Endodermal cell (in vitro differentiated cells): ENCODE measurements around the gene PCSK6. TPM values are rescaled to one million over a fixed set of nuclear protein-coding genes. Genes with fewer than 3 reads are reported as not detected.

Experiments
- DNase-seq: peaks from one replicate; pipeline ENCODE4 v3.0.0-alpha.2; 2017
- H3K27ac ChIP-seq: 2 replicates; pipeline ENCODE4 v1.5.1; 2013; ENCODE audit warnings: mild to moderate bottlenecking, low read depth, low read length, moderate library complexity
- H3K27me3 ChIP-seq: 2 replicates; pipeline ENCODE4 v1.6.1; 2013; ENCODE audit warnings: mild to moderate bottlenecking, low read length, moderate library complexity; ENCODE audit not compliant: insufficient read depth, control insufficient read depth, poor library complexity, severe bottlenecking
- H3K36me3 ChIP-seq: 2 replicates; pipeline ENCODE4 v1.7.0; 2013; ENCODE audit warnings: mild to moderate bottlenecking, low read length, moderate library complexity; ENCODE audit not compliant: control insufficient read depth, insufficient read depth
- H3K4me1 ChIP-seq: one replicate; pipeline ENCODE4 v1.7.0; 2013; ENCODE audit warnings: low read length; ENCODE audit not compliant: control insufficient read depth, insufficient read depth
- H3K4me3 ChIP-seq: 2 replicates; pipeline ENCODE4 v1.5.1; 2013; ENCODE audit warnings: mild to moderate bottlenecking, low read length, moderate library complexity
- H3K9ac ChIP-seq: 2 replicates; pipeline ENCODE4 v1.6.1; 2013; ENCODE audit warnings: mild to moderate bottlenecking, low read length, moderate library complexity; ENCODE audit not compliant: poor library complexity, severe bottlenecking; ENCODE audit errors: extremely low read depth
- H3K9me3 ChIP-seq: 2 replicates; pipeline ENCODE4 v1.6.1; 2013; ENCODE audit warnings: mild to moderate bottlenecking, low read length, moderate library complexity; ENCODE audit not compliant: control insufficient read depth
- H3K27ac Mint-ChIP-seq: 2 replicates; pipeline ENCODE4 v1.8.0; 2020; ENCODE audit warnings: mixed read lengths
- H3K27me3 Mint-ChIP-seq: 2 replicates; pipeline ENCODE4 v1.8.0; 2021; ENCODE audit warnings: mild to moderate bottlenecking, mixed read lengths; ENCODE audit not compliant: insufficient read depth
- H3K36me3 Mint-ChIP-seq: 2 replicates; pipeline ENCODE4 v1.8.0; 2020; ENCODE audit warnings: low read depth, mixed read lengths
- H3K4me1 Mint-ChIP-seq: 2 replicates; pipeline ENCODE4 v1.8.0; 2020; ENCODE audit warnings: mixed read lengths
- H3K4me3 Mint-ChIP-seq: 2 replicates; pipeline ENCODE4 v1.8.0; 2020; ENCODE audit warnings: mild to moderate bottlenecking, moderate library complexity, mixed read lengths
- H3K9me3 Mint-ChIP-seq: 2 replicates; pipeline ENCODE4 v1.8.0; 2020; ENCODE audit warnings: mild to moderate bottlenecking, mixed read lengths
- CTCF ChIP-seq: fragments of 200-600 bp; sonication (generic); conservative IDR thresholded peaks from 2 replicates; pipeline ENCODE4 v1.5.0; 2021; ENCODE audit warnings: antibody characterized with exemption, mild to moderate bottlenecking
- WGBS, 2 experiments: methylation state at CpG; one replicate each; pipeline versions ENCODE4 v1.1.5 to v1.1.7; 2013; ENCODE audit warnings: missing lambda C conversion rate in 2 of 2, mixed read lengths in 1 of 2; ENCODE audit not compliant: insufficient coverage in 1 of 2, insufficient read length in 1 of 2; 5-methylcytosine and 5-hydroxymethylcytosine counted together
- total RNA-seq, 2 donors: library from RNA; stranded (reverse); fragmentation: NEBNext Ultra II Directional in 1 of 2; extraction: Animal tissue kit (Norgen Biotek cat#: 25700) in 1 of 2; gene quantifications; 2 replicates in 1 of 2; 3 replicates in 1 of 2; pipeline ENCODE4 v1.2.1, GENCODE V29; 2021

Gene PCSK6
- total RNA-seq, 2 donors from 2014 or later = 6.6 to 9.8 TPM

GRCh38 chr15:101326026-101326315 is 163.5 kb downstream of the PCSK6 start:
- H3K27ac Mint-ChIP-seq = no peak overlapping the region
- no peak overlapping the region for H3K4me3 Mint-ChIP-seq
- WGBS, 2 experiments = 93 to 96% methylated on average over 4 to 8 of the region's 8 CpGs

DNA sequence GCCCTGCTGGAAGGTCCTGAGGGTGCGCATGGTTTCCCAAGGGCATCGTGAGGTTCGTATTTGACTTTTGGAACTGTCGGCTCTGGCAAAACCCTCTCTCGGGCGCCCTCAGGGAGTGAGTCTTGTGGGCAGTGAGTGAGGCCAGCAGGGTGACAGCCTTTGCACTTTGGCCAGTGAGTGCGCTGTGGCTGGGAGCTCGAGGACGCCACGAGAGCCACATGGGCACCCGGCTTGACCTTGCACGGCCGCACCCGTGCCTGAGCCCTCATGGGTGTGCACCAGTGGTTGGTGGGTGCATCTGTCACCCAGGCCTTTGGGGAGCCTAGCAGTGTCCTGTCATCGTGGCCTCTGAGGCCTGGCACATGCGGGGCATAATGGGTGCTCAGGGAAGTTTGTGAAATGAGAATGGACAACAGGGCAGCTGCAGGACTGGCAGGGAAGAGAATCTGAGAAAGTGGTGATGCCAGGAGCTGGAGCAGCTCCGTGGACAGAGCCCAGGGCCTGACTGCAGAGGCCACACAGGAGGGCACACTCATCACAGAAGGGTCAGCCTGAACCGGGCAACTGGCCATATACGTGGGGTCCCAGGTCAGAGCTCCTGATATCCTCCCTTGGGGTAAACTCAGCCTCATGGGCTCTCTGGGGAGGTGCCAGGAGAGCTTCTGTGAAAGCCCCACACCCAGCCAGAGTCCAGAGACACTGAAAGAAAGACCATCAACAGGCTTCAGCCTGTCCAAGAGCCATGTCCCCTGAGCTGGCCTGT is 164.1 kb downstream of the PCSK6 start:
- Mint-ChIP-seq H3K27ac (no peak overlapping the region), H3K9me3 (no peaks in the 10 kb centered on the region), H3K4me3 (no peak overlapping the region), H3K36me3 (no peaks in the 10 kb centered on the region), H3K4me1 (no peaks in the 10 kb centered on the region), H3K27me3 (peaks cover 17% of the 10 kb centered on the region)
- DNase-seq = peak; percentile 32
- Histone ChIP-seq H3K27ac (no peak overlapping the region), H3K4me1 (no peaks in the 10 kb centered on the region), H3K27me3 (no peaks in the 10 kb centered on the region), H3K9me3 (no peaks in the 10 kb centered on the region), H3K4me3 (no peak overlapping the region), H3K36me3 (no peaks in the 10 kb centered on the region), H3K9ac (no peak overlapping the region)
- 96 to 97% methylated on average over 12 to 19 of the region's 19 CpGs for WGBS, 2 experiments
- no peak for TF ChIP-seq CTCF

More at GRCh38 chr15:101326026-101326315, 163.5 kb downstream of the PCSK6 start:
- H3K36me3 Mint-ChIP-seq = no peaks in the 10 kb centered on the region
- H3K4me1 ChIP-seq = no peaks in the 10 kb centered on the region
- H3K27me3 ChIP-seq = no peaks in the 10 kb centered on the region
- H3K27ac ChIP-seq = no peak overlapping the region
- no peaks in the 10 kb centered on the region for H3K36me3 ChIP-seq
- TF ChIP-seq CTCF = no peak
- H3K9ac ChIP-seq = no peak overlapping the region
- H3K4me1 Mint-ChIP-seq = no peaks in the 10 kb centered on the region
- no peak overlapping the region for H3K4me3 ChIP-seq
- H3K9me3 Mint-ChIP-seq = no peaks in the 10 kb centered on the region
- no peaks in the 10 kb centered on the region for H3K9me3 ChIP-seq
- no peak for DNase-seq
- H3K27me3 Mint-ChIP-seq = peaks cover 17% of the 10 kb centered on the region

GRCh38 chr15:101324524-101325177 is 164.9 kb downstream of the PCSK6 start:
- Histone ChIP-seq H3K9me3 (no peaks in the 10 kb centered on the region), H3K36me3 (no peaks in the 10 kb centered on the region), H3K27ac (no peak overlapping the region), H3K4me3 (no peak overlapping the region), H3K27me3 (no peaks in the 10 kb centered on the region), H3K4me1 (no peaks in the 10 kb centered on the region), H3K9ac (no peak overlapping the region)
- TF ChIP-seq CTCF = no peak
- Mint-ChIP-seq H3K4me1 (no peaks in the 10 kb centered on the region), H3K27me3 (peaks cover 11% of the 10 kb centered on the region), H3K27ac (no peak overlapping the region), H3K36me3 (no peaks in the 10 kb centered on the region), H3K9me3 (no peaks in the 10 kb centered on the region), H3K4me3 (no peak overlapping the region)
- WGBS, 2 experiments = 91 to 92% methylated on average over 11 to 13 of the region's 13 CpGs
- DNase-seq = peak; percentile 28
